ENCODE data around the gene RACGAP1.

The RACGAP1 gene

GRCh38 chr12:49984476-49985359 lies 40.6 kb downstream of the RACGAP1 start:
- DNase-seq: no peak

- DNase-seq: no peak
Measured at GRCh38 chr12:49983892-49984291, 41.4 kb downstream of the RACGAP1 start.

DNA sequence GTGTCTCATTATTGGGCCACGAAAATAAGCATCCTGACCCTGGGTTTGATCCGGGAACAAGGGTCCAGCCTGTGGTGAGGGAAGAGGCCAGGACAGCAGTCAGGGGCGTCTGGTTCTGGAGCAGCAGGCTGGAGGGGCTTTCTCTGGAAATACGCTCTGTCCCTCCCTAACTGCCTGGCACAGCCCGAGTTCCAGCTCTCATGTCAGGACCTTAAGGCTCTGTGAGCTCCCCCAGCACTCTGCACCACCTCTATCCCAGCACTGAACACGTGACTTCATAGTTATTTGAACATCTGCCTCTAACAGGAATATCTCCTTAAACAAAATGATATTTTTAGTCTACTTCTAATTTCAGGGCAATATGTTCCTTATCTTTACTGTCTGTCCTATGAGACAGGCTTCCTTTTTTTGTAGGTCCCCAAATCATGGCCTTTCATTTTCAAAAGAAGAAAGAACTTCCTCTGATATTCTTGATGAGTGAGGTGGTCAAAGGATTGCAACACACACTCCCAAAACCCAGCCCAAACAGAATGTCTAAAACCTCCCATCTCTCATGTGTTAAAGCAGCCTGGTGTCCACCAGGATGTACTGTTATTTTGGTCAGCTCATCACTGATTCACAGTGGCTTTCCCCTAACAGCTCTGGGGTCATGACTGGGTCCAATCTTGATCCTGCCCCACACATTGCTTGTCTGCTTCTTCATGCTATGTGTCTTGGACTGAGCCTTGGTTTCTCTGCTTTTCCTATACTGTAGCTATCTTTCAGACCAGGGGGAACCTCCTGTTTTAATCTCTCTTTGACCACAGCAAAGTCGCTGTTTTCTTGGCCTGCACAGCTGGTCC lies 42.8 kb downstream of the RACGAP1 start:
- no peak for DNase-seq

DNA sequence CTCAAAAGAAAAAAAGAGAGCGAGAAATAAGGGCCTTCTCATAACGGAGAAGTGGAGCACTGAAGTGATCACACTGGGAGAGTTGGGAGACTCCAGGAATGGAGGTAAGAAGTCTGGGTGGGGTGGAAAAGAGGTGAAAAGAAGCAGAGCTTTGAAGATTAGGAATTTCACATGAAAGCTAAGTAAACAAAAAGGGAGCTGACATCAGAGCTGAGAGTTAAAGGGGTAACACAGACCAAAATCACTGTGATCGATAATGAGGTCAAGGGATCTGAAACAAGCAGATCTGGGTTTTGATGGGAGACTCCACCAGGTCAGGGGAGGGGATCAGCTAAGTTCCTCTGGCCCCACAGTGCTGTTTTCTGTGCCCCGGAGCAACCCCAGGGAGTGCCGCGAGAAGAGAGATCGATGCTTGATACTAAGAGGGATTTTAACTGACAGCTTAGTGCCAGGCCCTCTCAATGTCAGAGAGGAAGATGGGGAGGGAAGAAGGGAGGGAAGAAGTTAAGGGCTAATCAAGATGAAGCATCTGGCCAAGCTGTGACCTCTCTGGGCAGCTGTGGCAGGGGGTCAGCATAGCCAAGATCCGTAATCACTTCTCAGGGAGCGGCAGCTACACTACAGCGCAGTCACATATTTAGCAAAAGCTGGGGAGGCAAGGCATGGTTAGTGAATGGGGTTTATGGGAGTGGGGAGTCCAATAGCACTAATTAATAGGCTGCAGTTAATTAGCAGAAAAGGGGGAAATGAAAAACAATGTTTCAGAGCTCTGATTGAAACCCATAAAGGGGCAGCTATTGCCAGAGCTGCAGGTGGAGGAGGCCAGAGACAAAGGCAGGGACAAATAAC lies 44.6 kb downstream of the RACGAP1 start:
- DNase-seq: no peak

DNA sequence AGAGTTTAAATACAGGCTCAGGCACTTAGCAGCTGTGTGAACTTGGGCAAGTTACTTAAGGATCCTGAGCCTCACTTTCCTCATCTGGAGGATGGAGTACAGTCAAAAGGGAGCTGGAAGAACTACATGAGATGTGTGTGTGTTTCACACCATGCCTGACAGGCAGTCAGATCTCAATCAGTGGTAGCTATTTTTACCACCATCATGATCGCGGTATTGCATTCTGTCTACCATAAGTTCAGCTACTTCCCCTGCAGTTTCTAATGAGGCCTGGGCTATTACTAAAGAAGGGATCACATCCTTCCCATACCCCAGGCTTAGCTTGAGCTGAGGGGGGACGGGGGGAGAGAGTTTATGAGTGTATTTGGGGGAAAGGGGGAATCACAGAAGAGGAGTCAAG lies 45.5 kb downstream of the RACGAP1 start:
- DNase-seq: no peak

GRCh38 chr12:49979016-49979586 lies 46.2 kb downstream of the RACGAP1 start:
- no peak for DNase-seq

- no peak for DNase-seq
Measured at GRCh38 chr12:49978125-49978524, 47.2 kb downstream of the RACGAP1 start.

- DNase-seq: no peak
Measured at GRCh38 chr12:49976557-49976956, 48.7 kb downstream of the RACGAP1 start.

GRCh38 chr12:49975318-49975761 lies 50.0 kb downstream of the RACGAP1 start:
- no peak for DNase-seq

GRCh38 chr12:49974677-49975317 lies 50.5 kb downstream of the RACGAP1 start:
- DNase-seq: no peak

GRCh38 chr12:49974231-49974675 lies 51.0 kb downstream of the RACGAP1 start:
- no peak for DNase-seq

DNA sequence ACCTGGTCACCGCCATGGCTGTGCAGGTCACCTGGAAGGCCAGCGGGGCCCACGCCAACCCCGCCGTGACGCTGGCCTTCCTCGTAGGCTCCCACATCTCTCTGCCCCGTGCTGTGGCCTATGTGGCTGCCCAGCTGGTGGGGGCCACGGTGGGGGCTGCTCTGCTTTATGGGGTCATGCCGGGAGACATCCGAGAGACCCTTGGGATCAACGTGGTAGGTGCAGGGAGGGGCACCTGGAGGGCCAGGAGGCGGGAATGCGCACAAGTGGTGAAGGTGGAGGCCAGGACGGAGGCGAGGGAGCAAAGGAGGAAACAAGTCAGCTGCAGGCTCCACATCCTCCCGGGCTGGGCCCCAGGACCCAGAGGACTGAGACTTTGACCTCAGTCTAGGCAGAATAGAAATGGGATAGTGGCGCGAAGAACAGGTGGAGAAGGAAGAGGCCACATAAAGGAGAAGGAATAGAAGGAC lies 51.9 kb downstream of the RACGAP1 start:
- no peak for DNase-seq

- DNase-seq: no peak
Measured at GRCh38 chr12:49972641-49973360, 52.5 kb downstream of the RACGAP1 start, which contains the start of gene AQP6. AQP6 (plus strand) TSS chr12:49972947; CDS start chr12:49973174, 227 bp downstream.

DNA sequence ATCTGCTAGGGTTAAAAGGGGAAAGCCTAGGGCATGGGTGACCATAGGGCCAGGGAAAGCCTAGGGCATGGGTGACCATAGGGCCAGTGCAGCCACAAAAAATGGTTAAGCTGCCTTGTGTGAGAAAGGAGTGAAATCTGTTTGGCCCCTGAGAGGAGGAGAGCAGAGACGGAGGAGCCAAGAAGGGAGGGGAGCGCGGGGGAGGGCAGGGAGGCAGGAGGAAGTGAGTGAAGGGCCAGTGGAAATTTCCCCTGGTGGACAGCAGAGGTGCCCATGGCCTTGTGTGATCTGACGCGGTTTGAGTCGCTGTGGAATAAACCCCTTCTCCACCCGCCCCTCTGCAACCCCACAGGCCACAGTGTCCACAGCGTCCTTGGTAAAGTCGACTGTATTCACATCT lies 53.2 kb downstream of the RACGAP1 start:
- DNase-seq: no peak

DNA sequence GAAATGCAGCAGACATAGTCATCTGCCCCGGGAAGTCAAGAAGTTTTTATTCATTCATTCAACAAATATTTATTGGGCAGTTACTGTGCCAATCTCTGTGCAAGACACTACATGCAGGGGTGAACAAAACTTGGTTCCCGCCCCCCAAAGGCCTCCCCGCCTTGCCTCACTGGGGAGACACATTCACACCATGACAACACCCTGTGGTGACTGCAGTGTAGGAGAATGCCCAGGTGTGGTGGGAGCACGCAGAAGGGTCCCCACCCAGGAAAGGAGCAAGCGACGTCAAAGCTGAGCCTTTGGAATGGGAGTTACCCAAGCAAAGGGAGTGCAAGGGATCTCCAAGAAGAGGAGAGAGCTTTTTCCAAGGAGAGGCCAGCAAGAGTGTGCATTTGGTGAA lies 54.2 kb downstream of the RACGAP1 start:
- DNase-seq: no peak

DNA sequence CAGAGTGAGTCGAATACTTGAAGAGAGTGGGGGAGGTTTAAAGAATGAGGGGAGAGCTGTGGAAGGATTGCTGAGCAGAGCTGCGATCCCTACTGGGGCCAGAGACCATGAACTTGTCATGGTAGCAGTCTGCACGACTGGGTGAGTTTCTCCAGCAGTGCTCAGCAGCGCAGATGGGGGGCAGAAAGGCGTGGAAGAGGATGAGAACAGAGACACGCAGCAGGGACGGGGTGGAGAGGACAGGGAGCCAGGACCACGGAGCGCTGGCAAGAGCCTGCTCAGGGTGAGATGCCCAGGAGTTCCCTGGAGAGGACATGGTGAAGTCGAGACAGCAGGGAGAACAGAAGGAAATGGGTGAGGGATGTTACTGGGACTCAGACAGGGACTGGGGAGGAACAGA lies 54.6 kb downstream of the RACGAP1 start:
- no peak for DNase-seq

GRCh38 chr12:49969651-49970429 lies 55.5 kb downstream of the RACGAP1 start:
- DNase-seq: no peak

GRCh38 chr12:49969027-49969426 lies 56.3 kb downstream of the RACGAP1 start:
- DNase-seq: no peak

- DNase-seq: no peak
Measured at GRCh38 chr12:49968471-49968870, 56.8 kb downstream of the RACGAP1 start.

GRCh38 chr12:49967777-49968250 lies 57.5 kb downstream of the RACGAP1 start:
- DNase-seq: no peak
